Activated B cell treated with CpG ODN at 0.5 μM for 24 hours (primary cell): ENCODE results near the gene KCNQ1. TPM values are rescaled to one million over a fixed set of nuclear protein-coding genes. Genes with fewer than 3 reads are reported as not detected.

Source experiments
- ATAC-seq: fragments of 200-7000 bp; cut with Tn5 transposase; one replicate; pipeline ENCODE4 v1.10.0; 2021; ENCODE audit warnings: low read depth, mild to moderate bottlenecking, moderate library complexity
- CTCF ChIA-PET: fragments of 350-600 bp; sonication (Branson Sonifier 250); formaldehyde crosslinking; loops from one replicate; lab custom pipeline; 2021; ENCODE audit warnings: antibody characterized with exemption; lab: Charles Lee
- POLR2A ChIA-PET: fragments of 350-600 bp; sonication (Branson Sonifier 250); formaldehyde crosslinking; loops from one replicate; lab custom pipeline; 2021; ENCODE audit warnings: antibody characterized with exemption; lab: Charles Lee
- DNase-seq: peaks from one replicate; pipeline ENCODE4 v3.0.0; 2022
- H3K27ac Mint-ChIP-seq: one replicate; pipeline ENCODE4 v1.8.0; 2020; ENCODE audit warnings: mixed read lengths
- H3K27me3 Mint-ChIP-seq: one replicate; pipeline ENCODE4 v1.8.0; 2021; ENCODE audit warnings: mixed read lengths
- H3K36me3 Mint-ChIP-seq: one replicate; pipeline ENCODE4 v1.8.0; 2021; ENCODE audit warnings: low read depth, mixed read lengths
- H3K4me1 Mint-ChIP-seq: one replicate; pipeline ENCODE4 v1.8.0; 2021; ENCODE audit warnings: mixed read lengths
- H3K4me3 Mint-ChIP-seq: one replicate; pipeline ENCODE4 v1.8.0; 2020; ENCODE audit warnings: mild to moderate bottlenecking, mixed read lengths
- H3K9me3 Mint-ChIP-seq: one replicate; pipeline ENCODE4 v1.8.0; 2020; ENCODE audit warnings: mixed read lengths
- intact Hi-C: fragments of 100-400 bp; cut with micrococcal nuclease; formaldehyde crosslinking; loops from one replicate; pipeline ENCODE4 v1.15.1; 2024
- total RNA-seq: library from RNA; stranded (reverse); gene quantifications from 2 replicates; pipeline ENCODE4 v1.2.3, GENCODE V29; 2022
- TF ChIP-seq, protein P1 (sequence below): fragments of 200-600 bp; IDR thresholded peaks from one replicate; pipeline ENCODE4 v1.8.0; 2022; ENCODE audit warnings: antibody characterized with exemption, mild to moderate bottlenecking

The KCNQ1 gene
- total RNA-seq, 1 donor from 2014 or later, result 6.5 TPM

DNA sequence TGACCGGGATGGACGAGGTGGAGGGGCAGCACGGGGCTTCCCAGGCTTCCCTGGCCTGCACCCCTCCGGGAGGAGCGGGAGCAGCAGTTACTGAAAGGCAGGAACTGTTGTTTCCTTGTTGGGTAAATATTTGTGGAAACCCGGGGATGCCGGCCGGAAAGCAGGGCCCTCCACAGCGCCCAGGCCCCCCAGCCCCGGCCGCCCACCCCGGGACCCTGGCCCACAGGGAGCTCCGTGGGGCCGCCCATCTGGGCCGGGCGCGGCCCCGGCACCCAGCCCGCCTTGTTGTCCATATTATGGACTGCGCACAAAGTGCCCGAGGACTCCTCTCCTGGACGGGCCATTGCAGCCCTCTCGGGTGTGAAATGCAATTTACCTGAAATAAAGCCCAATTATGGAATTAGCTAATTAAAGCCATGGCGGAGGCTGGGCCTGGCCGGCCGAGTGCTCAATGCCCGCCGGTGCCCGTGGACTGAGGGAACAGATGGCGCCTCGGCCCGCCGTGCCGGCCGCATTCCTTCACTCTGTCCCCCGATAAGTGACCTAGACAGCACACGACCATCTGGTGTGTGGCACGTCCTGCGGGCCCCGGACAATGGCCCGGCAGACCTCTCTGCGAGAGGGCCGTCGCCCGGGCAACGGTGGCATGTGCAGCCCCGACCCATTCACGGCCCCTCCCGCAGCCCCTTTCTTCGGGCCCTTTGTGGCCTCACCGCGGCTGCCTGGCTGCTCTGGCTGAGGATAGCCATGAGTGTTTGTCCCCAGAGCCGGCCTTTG, 405.4 kb downstream of the KCNQ1 start:
- TF ChIP-seq, protein P1, sequence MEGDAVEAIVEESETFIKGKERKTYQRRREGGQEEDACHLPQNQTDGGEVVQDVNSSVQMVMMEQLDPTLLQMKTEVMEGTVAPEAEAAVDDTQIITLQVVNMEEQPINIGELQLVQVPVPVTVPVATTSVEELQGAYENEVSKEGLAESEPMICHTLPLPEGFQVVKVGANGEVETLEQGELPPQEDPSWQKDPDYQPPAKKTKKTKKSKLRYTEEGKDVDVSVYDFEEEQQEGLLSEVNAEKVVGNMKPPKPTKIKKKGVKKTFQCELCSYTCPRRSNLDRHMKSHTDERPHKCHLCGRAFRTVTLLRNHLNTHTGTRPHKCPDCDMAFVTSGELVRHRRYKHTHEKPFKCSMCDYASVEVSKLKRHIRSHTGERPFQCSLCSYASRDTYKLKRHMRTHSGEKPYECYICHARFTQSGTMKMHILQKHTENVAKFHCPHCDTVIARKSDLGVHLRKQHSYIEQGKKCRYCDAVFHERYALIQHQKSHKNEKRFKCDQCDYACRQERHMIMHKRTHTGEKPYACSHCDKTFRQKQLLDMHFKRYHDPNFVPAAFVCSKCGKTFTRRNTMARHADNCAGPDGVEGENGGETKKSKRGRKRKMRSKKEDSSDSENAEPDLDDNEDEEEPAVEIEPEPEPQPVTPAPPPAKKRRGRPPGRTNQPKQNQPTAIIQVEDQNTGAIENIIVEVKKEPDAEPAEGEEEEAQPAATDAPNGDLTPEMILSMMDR, result no peak
- Mint-ChIP-seq H3K9me3 (no peaks in the 10 kb centered on the region), H3K27me3 (no peaks in the 10 kb centered on the region), H3K27ac (no peak overlapping the region), H3K4me3 (no peak overlapping the region), H3K36me3 (no peaks in the 10 kb centered on the region), H3K4me1 (no peaks in the 10 kb centered on the region)
- ChIA-PET POLR2A (no interaction called here), CTCF (no interaction called here)
- DNase-seq (no peak), ATAC-seq (no peak)
- intact Hi-C loops, result no loop called here

DNA sequence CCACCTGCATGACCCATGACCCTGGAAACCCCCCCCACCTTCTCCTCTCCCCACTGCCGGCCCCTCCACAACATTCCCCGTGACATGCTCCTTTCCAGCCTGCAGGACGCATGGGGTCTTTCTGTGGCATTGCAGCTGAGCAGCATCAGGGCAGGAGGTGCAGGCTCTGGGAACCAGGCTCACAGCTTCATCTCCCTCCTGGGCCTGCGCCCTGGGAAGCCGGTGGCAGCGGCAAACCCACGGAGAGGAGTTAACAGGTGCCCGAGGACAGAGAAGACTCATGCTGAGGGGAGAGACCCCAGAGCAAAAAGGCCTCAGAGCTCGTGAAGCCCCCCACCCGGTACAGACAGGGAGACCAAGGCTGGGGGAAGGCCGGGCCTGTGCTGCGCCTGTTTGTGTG, 408.6 kb downstream of the KCNQ1 start:
- intact Hi-C loops, result no loop called here
- POLR2A ChIA-PET, result no interaction called here

DNA sequence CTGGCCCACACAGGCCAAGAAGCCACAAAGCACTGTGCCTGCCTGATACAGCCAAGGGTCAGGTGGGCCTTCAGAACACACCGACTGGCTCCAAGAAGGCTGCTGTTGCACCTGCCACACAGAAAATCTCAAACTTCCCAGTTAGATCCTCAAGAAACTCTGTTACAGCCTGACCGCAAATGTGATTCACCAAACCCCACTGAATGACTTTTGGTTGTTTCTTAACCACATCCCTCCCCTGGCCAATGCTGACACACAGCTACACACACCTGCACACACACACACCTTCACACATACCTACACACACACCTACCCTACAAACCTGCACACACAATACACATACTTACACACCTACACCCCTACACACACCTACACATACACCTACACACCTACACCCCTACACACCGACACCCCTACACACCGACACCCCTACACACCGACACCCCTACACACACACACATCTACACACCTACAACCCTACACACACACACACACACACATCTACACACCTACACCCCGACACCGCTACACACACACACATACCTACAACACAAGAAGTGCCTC, 409.3 kb downstream of the KCNQ1 start:
- Mint-ChIP-seq H3K4me1 (no peaks in the 10 kb centered on the region), H3K27ac (no peak overlapping the region)
- no peak for ATAC-seq

More for the DNA sequence above, 408.6 kb downstream of the KCNQ1 start:
- TF ChIP-seq, protein P1, result no peak
- Mint-ChIP-seq H3K27me3 (no peaks in the 10 kb centered on the region), H3K27ac (no peak overlapping the region), H3K4me1 (no peaks in the 10 kb centered on the region), H3K9me3 (no peaks in the 10 kb centered on the region), H3K36me3 (no peaks in the 10 kb centered on the region), H3K4me3 (no peak overlapping the region)
- CTCF ChIA-PET, result no interaction called here
- ATAC-seq, result no peak
- DNase-seq, result no peak

DNA sequence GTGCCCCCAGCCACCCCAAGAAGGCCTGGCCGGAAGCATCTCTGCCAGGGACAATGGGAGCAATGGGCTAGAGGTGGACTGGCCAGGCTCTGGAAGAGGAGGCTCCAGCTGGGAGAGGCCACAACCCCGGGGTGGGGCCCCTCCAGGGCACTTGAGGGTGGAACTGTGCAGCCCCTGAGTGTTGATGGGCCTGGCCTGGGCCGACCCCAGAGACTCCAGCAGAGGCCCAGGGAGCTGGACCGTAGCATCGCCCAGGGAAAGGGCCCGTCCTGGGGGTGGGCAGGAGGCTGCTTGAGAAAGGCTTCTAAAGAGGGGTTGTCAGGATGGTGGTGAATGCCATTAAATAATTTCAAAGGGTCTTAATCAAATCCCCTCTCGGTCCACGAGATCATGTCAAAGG, 410.4 kb downstream of the KCNQ1 start:
- intact Hi-C loops, result no loop called here
- no peaks in the 10 kb centered on the region for H3K36me3 Mint-ChIP-seq
- CTCF ChIA-PET, result no interaction called here

More for the DNA sequence above, 409.3 kb downstream of the KCNQ1 start:
- H3K9me3 Mint-ChIP-seq, result no peaks in the 10 kb centered on the region
- no peak for DNase-seq
- TF ChIP-seq, protein P1, result no peak
- no peaks in the 10 kb centered on the region for H3K36me3 Mint-ChIP-seq
- intact Hi-C loops, result no loop called here
- POLR2A ChIA-PET, result no interaction called here
- H3K27me3 Mint-ChIP-seq, result no peaks in the 10 kb centered on the region
- H3K4me3 Mint-ChIP-seq, result no peak overlapping the region
- CTCF ChIA-PET, result no interaction called here

GRCh38 chr11:2857276-2857675, 412.5 kb downstream of the KCNQ1 start:
- H3K27ac Mint-ChIP-seq, result no peak overlapping the region
- ATAC-seq (no peak), DNase-seq (no peak)
- no peaks in the 10 kb centered on the region for H3K36me3 Mint-ChIP-seq
- peaks cover 3% of the 10 kb centered on the region for H3K4me1 Mint-ChIP-seq
- TF ChIP-seq, protein P1, result no peak
- H3K4me3 Mint-ChIP-seq, result no peak overlapping the region
- CTCF ChIA-PET, result no interaction called here
- POLR2A ChIA-PET, result no interaction called here
- H3K27me3 Mint-ChIP-seq, result peaks cover 13% of the 10 kb centered on the region
- no peaks in the 10 kb centered on the region for H3K9me3 Mint-ChIP-seq
- intact Hi-C loops, result no loop called here

More for the DNA sequence above, 410.4 kb downstream of the KCNQ1 start:
- TF ChIP-seq, protein P1, result no peak
- POLR2A ChIA-PET, result no interaction called here
- no peaks in the 10 kb centered on the region for H3K9me3 Mint-ChIP-seq
- no peak for DNase-seq
- H3K27ac Mint-ChIP-seq, result no peak overlapping the region
- H3K4me1 Mint-ChIP-seq, result no peaks in the 10 kb centered on the region
- ATAC-seq, result no peak
- H3K27me3 Mint-ChIP-seq, result peaks cover 3% of the 10 kb centered on the region
- H3K4me3 Mint-ChIP-seq, result no peak overlapping the region
